Progenitor cell of endocrine pancreas (in vitro differentiated cells): Measurements from ENCODE around the gene BIRC2. TPM values are rescaled to one million over a fixed set of nuclear protein-coding genes. Genes with fewer than 3 reads are reported as not detected.
"Not testable (repeated sequence)": the region's sequence is repeated elsewhere in the genome, so short reads cannot be mapped to it uniquely, and the experiment has no call there.

Source experiments
- DNase-seq: peaks from one replicate; pipeline ENCODE4 v3.0.0; 2021; ENCODE audit warnings: low spot score; ENCODE audit not compliant: unreplicated experiment
- H3K27ac Mint-ChIP-seq: 2 replicates; pipeline ENCODE4 v1.8.0; 2021; ENCODE audit warnings: mild to moderate bottlenecking, moderate library complexity, mixed read lengths
- H3K27me3 Mint-ChIP-seq: 2 replicates; pipeline ENCODE4 v1.8.0; 2021; ENCODE audit warnings: mixed read lengths
- H3K36me3 Mint-ChIP-seq: 2 replicates; pipeline ENCODE4 v1.8.0; 2022; ENCODE audit warnings: mixed read lengths; ENCODE audit not compliant: insufficient read depth
- H3K4me1 Mint-ChIP-seq: 2 replicates; pipeline ENCODE4 v1.8.0; 2021; ENCODE audit warnings: low read depth, mixed read lengths
- H3K4me3 Mint-ChIP-seq: 2 replicates; pipeline ENCODE4 v1.8.0; 2021; ENCODE audit warnings: low read depth, mild to moderate bottlenecking, moderate library complexity, mixed read lengths
- H3K9me3 Mint-ChIP-seq: 2 replicates; pipeline ENCODE4 v1.8.0; 2021; ENCODE audit warnings: low read depth, mixed read lengths
- total RNA-seq: library from RNA; stranded (reverse); gene quantifications from 2 replicates; pipeline ENCODE4 v1.2.1, GENCODE V29; 2021
- TF ChIP-seq, protein P1 (sequence below): fragments of 200-600 bp; sonication (generic); IDR thresholded peaks from one replicate; pipeline ENCODE4 v1.5.0; 2021; ENCODE audit warnings: antibody characterized with exemption, mild to moderate bottlenecking; ENCODE audit not compliant: unreplicated experiment

The BIRC2 gene
- total RNA-seq, 1 donor from 2014 or later, result 66.3 TPM

DNA sequence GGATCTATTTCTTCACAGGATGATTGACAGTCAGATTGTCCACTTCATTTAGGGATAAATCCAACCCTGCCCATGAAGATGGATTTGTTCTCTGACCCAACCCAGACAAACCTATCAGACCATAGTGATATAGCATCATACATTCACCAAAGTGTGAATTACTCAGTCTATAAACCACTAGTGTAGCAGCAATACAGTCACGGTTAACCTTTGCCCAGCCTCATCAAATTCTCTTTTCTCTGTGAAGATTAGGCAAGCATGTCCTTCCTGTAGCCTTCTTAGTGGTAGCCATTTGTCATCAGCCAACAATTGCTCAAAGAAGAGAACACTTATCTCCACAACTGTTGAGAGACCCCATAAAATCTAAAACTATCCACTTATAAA is 14.4 kb upstream of the BIRC2 start:
- no peak for DNase-seq
- TF ChIP-seq, protein P1, sequence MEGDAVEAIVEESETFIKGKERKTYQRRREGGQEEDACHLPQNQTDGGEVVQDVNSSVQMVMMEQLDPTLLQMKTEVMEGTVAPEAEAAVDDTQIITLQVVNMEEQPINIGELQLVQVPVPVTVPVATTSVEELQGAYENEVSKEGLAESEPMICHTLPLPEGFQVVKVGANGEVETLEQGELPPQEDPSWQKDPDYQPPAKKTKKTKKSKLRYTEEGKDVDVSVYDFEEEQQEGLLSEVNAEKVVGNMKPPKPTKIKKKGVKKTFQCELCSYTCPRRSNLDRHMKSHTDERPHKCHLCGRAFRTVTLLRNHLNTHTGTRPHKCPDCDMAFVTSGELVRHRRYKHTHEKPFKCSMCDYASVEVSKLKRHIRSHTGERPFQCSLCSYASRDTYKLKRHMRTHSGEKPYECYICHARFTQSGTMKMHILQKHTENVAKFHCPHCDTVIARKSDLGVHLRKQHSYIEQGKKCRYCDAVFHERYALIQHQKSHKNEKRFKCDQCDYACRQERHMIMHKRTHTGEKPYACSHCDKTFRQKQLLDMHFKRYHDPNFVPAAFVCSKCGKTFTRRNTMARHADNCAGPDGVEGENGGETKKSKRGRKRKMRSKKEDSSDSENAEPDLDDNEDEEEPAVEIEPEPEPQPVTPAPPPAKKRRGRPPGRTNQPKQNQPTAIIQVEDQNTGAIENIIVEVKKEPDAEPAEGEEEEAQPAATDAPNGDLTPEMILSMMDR, result no peak
- Mint-ChIP-seq H3K9me3 (no peaks in the 10 kb centered on the region), H3K36me3 (no peaks in the 10 kb centered on the region), H3K27me3 (no peaks in the 10 kb centered on the region), H3K4me1 (no peaks in the 10 kb centered on the region), H3K27ac (no peak overlapping the region), H3K4me3 (no peak overlapping the region)

DNA sequence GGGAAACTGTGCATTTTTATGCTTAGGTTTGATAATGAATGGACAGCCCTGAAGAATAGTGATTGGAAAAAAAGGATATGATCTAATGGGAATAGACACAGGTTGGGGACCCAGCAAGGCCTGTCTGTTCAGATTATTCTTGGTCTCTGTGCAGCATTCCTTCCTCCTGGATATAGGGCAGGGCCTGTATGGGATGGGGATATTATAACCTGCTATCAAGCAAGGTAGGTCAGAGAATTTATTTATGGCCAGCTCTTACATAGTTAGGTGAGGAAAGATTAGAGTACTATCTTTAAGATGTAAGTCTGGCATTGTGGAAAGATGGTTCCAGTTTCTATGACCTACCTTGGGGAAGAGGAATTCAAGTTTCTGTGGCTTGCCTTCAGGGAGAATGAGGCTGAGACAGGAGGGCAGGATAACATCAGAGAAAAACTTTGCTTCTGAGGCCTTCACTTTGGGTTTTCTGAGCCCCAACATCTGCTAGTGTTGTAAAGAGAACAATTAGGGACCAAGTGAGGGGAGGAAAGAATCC is 8.5 kb upstream of the BIRC2 start:
- DNase-seq, result no peak
- Mint-ChIP-seq H3K27ac (no peak overlapping the region), H3K27me3 (no peaks in the 10 kb centered on the region), H3K4me1 (peaks cover 1% of the 10 kb centered on the region), H3K9me3 (no peaks in the 10 kb centered on the region), H3K4me3 (no peak overlapping the region), H3K36me3 (no peaks in the 10 kb centered on the region)
- TF ChIP-seq, protein P1, result no peak

DNA sequence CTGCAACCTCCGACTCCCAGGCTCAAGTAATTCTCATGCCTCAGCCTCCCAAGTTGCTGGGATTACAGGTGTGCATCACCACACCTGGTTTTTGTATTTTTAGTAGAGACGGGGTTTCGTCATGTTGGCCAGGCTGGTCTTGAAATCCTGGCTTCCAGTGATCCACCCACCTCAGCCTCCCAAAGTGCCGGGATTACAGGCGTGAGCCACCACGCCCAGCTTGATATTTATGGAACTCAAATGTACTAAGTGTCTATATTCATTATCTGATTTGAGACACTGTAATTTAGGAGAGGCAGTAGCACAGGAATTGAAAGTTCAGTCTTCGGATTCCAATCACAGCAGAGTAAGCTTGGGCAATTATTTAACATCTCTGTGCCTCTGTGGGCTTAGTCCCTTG is 5.7 kb upstream of the BIRC2 start:
- H3K4me1 Mint-ChIP-seq, result peaks cover 14% of the 10 kb centered on the region
- DNase-seq, H3K27ac Mint-ChIP-seq, H3K4me3 Mint-ChIP-seq, H3K27me3 Mint-ChIP-seq, H3K36me3 Mint-ChIP-seq, H3K9me3 Mint-ChIP-seq: not testable (repeated sequence)

DNA sequence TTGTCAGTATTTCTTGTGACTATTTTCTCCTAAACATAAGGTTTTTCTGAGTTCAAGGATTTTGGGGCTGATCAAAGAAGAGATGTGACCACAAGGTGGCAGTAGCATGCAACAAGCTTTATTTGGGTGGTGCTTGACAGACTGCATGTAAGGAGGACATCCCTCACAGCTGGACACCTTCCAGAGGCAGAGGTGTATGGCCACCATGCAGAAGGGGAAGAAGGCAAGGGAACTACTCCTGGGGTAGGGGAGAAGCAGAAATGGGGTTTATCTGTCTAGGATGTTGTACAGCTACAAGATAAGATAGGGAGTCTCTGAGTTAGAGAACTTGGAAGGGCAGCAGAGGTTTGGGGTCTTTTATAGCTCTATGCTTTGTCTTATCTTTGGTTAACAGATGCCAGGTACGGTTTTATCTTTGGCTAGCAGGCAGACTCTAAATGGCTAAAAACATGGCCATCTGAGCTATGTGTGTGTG is 5.1 kb upstream of the BIRC2 start:
- H3K36me3 Mint-ChIP-seq, result no peaks in the 10 kb centered on the region
- no peak overlapping the region for H3K4me3 Mint-ChIP-seq
- H3K4me1 Mint-ChIP-seq, result peaks cover 16% of the 10 kb centered on the region
- TF ChIP-seq, protein P1, result peak; percentile 74
- peak; percentile 49 for DNase-seq
- H3K27ac Mint-ChIP-seq, result no peak overlapping the region
- no peaks in the 10 kb centered on the region for H3K27me3 Mint-ChIP-seq
- no peaks in the 10 kb centered on the region for H3K9me3 Mint-ChIP-seq

DNA sequence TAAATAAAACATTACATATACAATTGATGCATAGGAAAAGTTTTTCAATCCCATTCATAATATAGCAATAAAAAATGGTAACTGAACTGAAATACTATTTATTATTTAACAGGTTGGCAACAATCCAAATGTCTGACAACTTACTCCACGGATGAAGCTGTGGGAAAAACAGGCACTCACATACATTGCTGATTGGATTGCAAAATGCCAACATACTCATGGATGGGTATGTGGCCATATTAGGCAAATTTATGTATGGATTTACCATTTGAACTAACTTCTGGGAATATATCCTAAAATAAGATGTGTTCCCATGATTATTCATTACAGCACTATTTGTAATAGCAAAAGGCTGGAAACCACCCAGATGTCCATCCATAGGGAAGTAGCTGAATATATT is 3.2 kb upstream of the BIRC2 start:
- Mint-ChIP-seq H3K4me3 (no peak overlapping the region), H3K27me3 (no peaks in the 10 kb centered on the region), H3K27ac (no peak overlapping the region), H3K9me3 (no peaks in the 10 kb centered on the region), H3K36me3 (no peaks in the 10 kb centered on the region), H3K4me1 (peaks cover 26% of the 10 kb centered on the region)
- TF ChIP-seq, protein P1, result no peak
- DNase-seq, result no peak

DNA sequence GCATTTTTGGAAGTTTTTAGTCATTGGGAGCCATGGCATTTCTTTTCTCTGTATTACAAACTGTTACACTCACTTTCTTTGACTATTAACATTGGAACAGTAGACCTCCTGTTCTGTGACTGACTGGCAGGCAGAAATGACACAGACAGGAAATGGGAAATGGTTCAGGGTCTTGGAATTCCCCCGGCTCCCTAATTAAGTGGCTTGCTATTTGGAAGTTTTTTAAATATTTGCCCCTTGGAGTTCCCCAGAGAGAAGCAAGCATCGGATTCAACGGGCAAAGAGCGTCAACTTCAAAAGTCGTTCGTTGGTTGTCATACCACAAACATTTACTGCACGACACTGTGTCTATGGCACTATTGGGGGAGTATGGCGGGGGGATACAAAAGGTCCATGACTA is 1.1 kb upstream of the BIRC2 start:
- TF ChIP-seq, protein P1, result no peak
- no peaks in the 10 kb centered on the region for H3K27me3 Mint-ChIP-seq
- peak overlapping the region; percentile 98 for H3K27ac Mint-ChIP-seq
- H3K4me1 Mint-ChIP-seq, result peaks cover 34% of the 10 kb centered on the region
- no peak for DNase-seq
- H3K9me3 Mint-ChIP-seq, result no peaks in the 10 kb centered on the region
- peak overlapping the region; percentile 97 for H3K4me3 Mint-ChIP-seq
- peaks cover 5% of the 10 kb centered on the region for H3K36me3 Mint-ChIP-seq
